GM12872 (cell line): ENCODE results near the gene PTAFR.

ENCODE experiments used
- CTCF ChIP-seq: IDR thresholded peaks from 3 replicates; pipeline ENCODE4 v1.5.1; 2011; ENCODE audit warnings: low read depth, mild to moderate bottlenecking, low read length, moderate library complexity; ENCODE audit not compliant: insufficient read depth

Gene PTAFR

GRCh38 chr1:28173980-28174297 lies 2.6 kb downstream of the PTAFR start:
- TF ChIP-seq CTCF, result no peak

GRCh38 chr1:28173151-28173979 lies 3.1 kb downstream of the PTAFR start:
- TF ChIP-seq CTCF, result no peak

GRCh38 chr1:28172713-28173150 lies 3.8 kb downstream of the PTAFR start:
- no peak for TF ChIP-seq CTCF

GRCh38 chr1:28171246-28171645 lies 5.2 kb downstream of the PTAFR start:
- TF ChIP-seq CTCF, result no peak

- no peak for TF ChIP-seq CTCF
Observed at GRCh38 chr1:28170001-28170596, 6.4 kb downstream of the PTAFR start.

- no peak for TF ChIP-seq CTCF
Observed at GRCh38 chr1:28163496-28164161, 12.9 kb downstream of the PTAFR start.

- TF ChIP-seq CTCF, result no peak
Observed at GRCh38 chr1:28162151-28162550, 14.3 kb downstream of the PTAFR start.
